HG03139 (cell line): ENCODE data around the gene GNLY.
"Not testable (repeated sequence)": the region's sequence is repeated elsewhere in the genome, so short reads cannot be mapped to it uniquely, and the experiment has no call there.

Source experiments
- ATAC-seq: cut with Tn5 transposase; IDR thresholded peaks from one replicate; pipeline ENCODE4 v1.9.1; 2021; ENCODE audit not compliant: unreplicated experiment

The GNLY gene

DNA sequence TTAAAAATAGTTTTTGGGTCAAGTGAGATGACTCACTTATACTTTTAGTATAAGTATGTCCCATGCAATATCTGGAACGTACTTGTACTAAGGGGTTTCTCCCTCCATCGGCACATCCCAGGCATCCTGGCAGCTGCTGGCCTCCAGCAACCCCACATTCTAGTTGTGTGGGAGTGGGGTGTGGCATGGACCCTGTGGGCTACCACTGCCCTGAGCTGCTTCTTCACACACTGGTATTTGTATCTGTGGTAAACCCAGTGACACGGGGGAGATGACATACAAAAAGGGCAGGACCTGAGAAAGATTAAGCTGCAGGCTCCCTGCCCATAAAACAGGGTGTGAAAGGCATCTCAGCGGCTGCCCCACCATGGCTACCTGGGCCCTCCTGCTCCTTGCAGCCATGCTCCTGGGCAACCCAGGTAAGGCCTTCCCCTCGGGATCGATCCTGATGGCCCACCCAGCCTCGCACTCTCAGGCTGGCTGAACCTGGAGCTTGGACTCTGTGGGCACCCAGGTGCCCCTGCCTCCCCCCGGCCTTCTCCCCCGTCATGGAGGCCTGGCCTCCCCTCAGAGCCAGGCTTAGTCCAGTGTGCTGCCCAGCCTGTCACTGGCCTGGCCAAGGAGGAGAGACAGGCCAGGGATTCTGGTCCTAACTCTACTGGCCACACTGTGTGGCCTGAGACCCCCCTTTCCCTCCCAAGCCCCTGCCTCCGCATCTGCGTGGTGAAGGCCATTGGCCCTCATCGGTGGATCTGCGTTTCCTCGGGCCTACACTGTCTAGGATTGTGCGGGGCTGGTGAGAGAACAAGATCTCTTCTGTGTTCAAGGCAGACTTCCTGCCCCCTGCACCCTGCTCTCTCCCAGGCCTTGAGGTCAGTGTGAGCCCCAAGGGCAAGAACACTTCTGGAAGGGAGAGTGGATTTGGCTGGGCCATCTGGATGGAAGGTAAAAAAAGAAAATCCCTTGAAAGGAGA, at the start of gene GNLY:
TSS of gene GNLY (plus strand) at position 307 of the 974 bp plus-strand sequence. CDS start at position 368, 61 bp downstream.
- no peak for ATAC-seq

DNA sequence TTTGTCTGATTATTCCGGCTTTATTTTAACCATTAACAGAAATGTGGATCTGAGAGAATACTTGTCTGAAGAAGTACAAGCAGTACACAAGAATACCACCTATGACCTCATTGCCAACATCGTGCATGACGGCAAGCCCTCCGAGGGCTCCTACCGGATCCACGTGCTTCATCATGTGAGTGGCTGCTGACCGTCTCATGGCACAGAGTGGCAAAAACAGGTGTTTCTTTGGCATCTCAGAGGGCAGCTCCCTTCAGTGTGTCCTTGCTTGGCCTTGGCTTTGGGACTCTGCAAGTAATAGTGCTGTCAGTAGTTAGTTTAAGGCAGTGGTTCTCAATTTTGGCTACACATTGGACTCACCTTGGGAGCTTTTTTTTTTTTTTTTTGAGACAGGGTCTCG, 49.2 kb upstream of the GNLY start:
- no peak for ATAC-seq

DNA sequence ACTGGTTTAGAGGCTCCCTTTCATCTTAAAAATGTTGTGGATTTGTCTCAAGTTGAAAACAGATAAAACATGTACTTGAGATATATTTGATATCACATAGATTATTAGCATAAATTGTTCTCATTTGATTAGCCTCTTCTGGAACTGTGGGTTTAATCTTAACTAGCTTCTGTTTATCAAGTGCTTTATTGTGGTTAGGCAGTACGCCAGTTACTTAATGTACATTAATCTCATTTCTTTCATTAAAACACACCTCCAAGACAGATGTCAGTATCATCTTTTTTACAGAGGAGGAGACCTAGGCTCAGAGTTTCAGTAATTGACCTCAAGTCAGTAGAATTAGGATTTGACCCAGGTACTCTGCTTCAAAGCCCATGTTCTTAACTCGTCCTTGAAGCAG, 48.0 kb upstream of the GNLY start:
- ATAC-seq: no peak

DNA sequence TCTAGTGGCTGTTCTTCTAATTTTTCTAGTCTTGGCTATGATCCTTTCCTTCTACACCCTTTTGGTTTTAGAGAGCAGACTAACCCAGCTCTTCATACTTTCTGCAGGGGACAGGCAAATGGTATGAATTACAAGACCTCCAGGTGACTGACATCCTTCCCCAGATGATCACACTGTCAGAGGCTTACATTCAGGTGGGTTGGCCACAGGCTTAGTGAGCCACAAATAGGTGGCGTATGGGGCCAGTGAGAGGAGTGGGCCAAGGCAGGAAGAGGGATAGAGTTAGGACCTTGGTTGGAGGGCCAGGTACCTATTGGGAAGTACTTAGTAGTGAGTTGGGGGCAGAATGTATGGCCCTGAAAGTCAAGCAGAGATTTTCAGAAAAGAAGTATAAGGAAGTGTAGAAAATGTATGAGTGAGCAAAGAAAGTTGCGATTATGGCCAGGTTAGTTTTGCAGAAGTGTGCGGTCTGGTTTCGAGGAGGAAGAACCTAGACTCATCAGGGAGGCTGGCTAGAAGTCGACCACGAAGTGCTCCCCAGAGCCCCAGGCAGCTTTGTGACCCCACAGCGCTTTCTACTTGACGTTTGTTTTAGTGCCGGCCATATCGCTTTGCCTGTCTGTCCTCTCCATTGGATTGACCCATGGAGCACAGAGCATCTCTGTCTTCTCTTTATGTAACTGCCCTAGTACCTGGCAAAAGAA, 46.2 kb upstream of the GNLY start:
- ATAC-seq: no peak

DNA sequence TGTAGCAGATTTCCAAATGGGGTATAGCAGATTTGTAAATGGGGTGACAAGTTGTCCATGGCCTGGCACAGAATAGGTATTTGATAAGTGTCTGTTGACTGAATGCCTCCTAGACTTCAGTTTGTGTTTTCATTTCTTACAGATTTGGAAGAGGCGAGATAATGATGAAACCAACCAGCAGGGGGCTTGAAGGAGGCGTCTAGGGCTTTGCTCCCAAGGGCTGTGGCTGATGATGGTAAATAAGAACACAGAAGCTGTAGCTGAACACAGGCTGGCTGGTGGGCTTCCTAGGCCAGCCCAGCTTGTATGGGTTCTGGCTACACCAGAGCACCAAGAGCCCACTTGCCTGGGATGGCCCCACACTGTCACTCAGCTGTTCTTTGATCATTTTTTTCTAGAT, 45.5 kb upstream of the GNLY start:
- ATAC-seq: no peak

DNA sequence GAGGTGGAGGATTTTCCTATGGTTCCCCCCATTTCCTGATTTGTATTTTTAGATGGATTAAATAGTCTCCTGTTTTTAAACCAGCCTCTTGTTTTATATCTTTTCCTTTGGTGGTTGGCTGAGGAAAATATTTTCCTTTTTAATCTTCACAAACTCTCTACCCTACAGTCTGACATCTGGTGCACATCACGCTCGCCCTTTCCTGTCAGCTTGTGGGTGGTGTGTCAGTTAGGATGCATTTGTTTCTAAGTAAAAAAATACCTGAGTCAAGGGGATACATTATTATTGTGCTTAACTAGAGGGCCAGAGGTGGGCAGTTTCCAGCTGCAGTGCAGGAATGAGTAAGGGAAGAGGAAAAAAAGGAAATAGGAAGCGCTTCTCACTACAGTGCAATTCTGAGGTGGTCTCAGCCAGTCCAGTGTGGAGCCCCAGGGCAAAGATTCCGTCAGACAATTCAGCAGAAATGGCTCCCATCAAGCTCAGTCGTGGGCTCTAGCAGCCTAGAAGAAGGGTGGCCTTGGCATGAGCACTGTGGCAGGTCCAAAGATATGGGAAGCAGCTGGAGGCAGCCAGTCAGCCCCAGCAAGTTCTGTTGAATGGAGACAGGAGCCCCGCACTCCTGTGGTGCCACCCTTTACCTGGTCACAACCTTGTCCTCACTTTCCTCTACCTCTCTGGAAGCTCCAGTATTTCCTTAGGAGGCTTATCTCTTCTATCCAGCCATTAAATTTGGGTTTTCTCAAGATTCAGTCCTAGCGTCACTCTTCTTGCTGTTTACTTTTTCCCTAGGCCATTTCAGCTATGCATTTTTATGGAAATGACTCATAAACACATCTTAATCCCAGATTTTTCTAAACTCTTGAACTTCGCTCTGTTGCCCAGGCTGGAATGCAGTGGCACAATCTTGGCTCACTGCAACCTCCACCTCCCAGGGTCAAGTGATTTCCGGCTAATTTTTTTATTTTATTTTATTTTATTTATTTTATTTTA, 44.7 kb upstream of the GNLY start:
- ATAC-seq: no peak

DNA sequence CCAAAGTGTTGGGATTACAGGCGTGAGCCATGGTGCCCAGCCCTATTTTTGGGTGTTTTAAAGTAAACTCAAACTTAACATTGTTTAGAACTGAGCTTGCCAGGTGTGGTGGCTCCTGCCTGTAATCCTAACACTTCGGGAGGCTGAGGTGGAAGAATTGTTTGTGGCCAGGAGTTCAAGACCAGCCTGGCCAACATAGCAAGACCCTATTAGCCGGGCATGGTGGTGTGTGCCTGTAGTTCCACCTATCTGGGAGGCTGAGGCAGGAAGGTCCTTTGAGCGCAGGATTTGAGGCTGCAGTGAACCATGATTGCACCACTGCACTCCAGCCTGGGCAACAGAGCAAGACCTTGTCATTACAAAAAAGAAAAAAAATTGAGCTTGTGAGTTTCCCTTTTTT, 43.7 kb upstream of the GNLY start:
- no peak for ATAC-seq

DNA sequence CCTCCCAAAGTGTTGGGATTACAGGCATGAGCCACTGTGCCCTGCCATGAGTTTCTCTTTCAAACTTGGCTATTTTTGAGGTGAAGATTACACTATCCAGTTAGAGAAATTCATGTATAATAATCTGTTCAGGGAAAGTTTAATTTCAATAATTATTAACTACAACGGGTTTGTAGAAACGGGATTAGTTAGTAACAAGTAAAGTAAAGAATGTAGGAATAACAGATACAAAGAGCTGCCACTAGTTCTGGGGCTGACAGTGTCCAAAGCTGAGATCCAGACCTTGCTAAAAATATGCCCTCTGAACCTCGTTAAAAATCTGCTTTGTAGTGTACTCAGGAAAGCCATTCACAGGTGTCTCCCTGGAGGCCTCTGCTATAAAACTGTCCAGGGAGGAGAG, 43.1 kb upstream of the GNLY start:
- ATAC-seq: no peak

DNA sequence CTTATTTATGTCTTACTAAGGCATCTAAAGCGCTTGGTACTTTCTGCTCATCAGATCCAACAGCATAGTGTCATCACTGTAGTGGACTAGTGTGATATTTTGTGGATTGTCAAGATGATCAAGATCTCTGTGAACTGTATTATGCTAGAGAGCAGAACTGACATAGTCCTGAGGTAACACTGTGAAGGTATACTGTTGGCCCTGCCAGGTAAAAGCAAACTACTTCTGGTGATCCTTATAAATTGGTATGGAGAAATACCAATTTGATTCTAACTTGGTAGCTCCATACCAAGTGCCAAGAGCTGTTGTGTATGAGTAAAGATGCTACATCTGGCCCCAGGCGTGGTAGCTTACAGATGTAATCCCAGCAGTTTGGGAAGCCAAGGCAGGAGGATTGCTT, 42.1 kb upstream of the GNLY start:
- no peak for ATAC-seq

DNA sequence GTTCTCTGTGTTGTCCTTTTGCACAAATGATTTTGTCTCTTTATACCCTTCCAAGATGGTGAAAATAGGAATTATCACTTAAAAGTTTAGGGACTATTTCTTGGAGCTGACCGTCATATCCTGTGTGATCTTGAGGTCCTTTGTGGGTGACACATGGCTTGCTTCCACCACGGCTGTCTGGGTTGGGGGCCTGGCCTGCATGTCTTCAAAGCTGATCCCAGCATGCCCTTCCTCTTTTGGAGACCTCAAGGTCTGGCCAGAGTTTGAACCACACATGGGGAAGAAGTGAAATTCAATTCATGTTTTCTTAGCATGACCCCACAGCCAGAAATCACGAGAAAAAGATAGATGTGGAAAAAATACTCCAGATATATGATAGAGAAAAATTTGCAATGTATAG, 40.2 kb upstream of the GNLY start:
- ATAC-seq: no peak

DNA sequence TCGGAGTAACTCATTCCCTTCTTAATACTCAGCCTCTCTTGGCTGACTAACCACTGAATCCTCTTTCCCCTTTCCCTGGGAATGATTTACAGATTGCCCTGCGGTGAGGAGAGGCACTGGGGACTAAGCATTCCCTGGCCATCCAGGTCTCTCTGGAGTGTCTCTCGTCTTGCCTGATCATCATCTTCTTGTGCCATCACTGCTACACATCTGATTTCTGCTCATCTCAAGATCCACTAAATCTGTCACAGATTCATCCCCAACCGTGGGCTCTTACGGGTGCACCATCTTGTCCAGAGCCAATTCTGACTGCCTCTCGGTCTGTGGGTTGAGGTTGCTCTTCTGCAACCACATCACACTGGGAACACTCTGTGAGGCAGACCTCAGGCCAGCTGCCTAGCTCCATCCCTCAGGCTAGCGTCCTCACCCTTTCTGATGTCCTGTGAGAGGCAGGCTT, 38.2 kb upstream of the GNLY start:
- no peak for ATAC-seq

DNA sequence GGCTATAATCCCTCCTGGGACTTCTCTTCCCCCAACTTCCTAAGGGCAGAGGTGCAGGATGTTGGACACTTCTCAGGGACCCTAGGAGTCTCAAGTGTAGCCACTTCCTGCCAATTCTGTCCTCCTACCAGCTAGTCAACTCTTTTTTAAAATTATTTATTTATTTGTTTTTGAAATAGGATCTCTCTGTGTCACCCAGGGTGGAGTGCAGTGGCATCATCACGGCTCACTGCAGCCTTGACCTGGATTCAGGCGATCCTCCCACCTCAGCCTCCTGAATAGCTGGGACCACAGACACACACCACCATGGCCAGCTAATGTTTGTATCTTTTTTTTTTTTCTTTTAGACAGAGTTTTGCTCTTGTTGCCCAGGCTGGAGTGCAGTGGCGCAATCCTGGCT, 37.7 kb upstream of the GNLY start:
- ATAC-seq: no peak

DNA sequence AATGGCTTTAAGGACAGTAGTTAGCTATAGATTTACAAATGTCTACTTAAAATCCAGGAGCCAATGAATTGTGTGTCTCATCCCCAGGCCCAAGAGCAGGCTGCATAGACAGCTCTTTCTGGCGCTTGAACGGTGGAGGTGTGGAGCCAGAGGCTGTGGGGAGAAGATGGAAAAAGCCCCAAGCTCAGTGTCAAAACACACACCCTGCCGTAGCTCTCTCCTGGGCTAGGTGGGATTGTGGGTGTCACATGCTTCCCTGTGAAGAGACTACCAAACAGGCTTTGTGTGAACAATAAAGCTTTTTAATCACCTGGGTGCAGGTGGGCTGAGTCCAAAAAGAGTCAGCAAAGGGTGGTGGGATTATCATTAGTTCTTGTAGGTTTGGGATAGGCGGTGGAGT, 36.8 kb upstream of the GNLY start:
- ATAC-seq: not testable (repeated sequence)

DNA sequence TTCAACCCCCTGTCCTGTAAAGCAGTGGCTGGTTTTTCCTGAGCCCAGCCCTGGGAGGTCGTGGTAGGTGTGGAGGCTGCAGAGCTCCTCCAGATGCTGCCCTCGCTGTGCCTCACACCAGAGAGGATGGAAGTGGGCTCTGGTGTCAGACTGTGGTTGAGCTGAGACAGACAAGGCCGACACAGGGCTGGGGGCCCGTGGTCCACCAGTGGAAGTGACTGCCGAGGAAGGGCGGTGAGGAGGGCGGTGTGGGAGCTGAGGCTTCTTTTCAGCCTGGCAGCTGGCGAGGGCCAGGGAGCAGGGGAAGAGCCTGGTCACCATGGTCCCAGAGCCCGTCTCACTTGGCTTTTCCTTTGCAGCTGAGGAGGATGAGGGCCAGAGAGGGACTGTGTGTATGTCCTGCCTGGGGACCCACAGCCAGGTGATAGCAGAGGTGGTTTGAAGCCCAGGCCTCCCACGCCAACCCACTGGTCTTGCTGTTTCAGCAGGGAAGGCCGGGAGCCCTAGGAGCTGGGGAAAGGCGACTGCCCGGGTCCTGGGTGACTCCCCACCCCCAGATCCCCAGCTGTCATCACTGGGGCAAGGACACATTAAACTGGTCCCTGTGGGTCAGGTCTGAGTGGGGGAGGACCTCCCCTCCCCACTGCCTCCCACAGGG, 34.7 kb upstream of the GNLY start:
- ATAC-seq: no peak

DNA sequence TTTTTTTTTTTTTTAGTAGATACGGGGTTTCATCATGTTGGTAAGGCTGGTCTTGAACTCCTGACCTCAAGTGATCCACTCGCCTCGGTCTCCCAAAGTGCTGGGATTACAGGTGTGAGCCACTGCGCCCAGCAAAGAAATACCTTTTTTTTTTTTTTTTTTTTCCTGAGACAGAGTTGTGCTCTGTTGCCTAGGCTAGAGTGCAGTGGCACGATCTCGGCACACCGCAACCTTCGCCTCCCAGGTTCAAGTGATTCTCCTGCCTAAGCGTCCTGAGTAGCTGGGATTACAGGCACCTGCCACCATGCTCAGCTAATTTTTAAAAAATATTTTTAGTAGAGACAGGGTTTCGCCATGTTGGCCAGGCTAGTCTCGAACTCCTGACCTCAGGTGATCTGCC, 33.9 kb upstream of the GNLY start:
- not testable (repeated sequence) for ATAC-seq

DNA sequence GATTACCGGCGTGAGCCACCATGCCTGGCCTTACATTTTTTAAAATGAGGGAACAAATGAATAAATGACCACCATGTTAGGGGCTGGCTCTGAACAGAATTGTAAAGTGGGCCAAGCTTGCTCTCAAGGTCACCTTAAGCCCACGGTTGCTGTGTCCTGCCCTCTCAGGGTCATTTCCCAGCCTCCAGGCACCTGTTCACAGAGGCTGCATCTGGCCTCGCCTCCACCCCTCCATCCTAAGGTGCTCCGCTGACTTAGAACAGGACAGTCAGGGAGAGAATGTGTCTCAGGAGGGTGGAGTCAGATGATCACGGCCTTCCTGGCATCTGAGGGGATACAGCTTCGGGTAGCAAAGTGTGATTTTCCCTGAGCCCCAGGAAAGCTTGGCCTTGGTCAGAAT, 33.4 kb upstream of the GNLY start:
- no peak for ATAC-seq

DNA sequence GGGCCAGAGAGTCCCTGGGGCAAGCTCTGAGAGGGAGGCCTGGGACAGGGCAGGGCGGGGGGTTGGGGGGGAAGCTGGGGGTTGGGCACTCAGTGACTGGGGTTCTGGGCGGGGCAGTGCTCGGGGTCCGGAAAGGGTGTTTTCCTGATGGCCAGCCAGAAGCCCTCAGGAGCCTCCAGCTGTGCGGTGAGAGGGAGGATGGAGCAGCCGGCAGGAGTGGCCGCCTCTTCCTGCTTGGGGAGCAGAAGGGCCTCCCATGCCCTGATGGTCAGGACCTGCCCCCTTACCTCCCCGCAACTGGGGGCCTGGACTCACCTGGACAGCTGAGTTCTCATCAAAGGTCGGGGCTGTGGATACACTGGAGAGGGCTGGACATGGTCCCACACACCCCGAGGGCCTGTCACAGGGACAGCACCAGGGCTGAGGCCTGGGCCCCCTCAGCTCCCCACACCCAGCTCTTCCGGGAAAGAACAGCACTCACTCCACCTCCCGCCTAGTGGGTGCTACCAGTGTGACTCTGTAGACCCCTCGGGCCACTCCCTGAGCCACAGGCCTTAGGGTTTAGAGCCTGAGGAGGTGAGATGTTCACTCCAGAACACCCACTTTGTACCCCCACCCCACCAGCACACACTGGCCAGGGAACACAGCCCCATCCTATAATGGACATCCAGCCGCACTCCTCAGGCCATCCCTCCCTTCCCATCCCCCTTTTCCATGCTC, 32.9 kb upstream of the GNLY start:
- ATAC-seq: no peak

DNA sequence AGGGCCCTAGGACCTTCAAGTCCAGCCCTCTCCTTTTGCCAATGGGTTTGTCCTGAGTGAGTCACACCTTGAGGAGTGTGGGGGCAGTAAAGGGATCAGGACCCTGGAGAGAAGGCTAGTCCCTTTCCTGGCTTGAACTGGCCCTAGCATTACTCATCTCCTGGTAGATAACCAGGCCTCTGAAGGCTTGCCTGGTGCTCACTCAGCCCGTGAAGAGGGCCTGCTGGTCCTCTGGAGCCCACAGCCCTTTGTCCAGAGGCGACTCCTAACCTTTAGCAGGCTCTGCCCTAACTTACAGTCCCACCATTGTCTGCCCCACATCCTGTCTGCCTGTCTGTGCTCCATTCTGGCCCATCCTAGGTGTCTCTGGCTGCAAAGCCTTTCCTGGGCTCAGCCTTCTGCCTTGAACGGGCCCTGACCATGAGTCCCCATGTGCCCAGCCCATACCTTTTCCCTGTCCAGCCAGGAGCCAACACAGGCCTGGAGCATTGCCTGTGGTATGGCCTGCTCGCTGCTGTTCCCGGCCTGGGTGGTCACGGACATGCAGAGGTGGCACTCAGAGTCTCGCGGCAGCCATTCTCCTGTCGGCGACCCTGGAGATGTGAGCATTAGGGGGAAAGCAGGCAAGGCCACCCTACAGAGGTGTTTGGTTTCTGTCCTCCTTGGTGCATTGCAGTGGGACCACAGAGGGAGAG, 31.1 kb upstream of the GNLY start:
- ATAC-seq: no peak
